Smooth muscle cell (in vitro differentiated cells): ENCODE results near the gene NIBAN1. TPM values are rescaled to one million over a fixed set of nuclear protein-coding genes. Genes with fewer than 3 reads are reported as not detected.

Source experiments
- DNase-seq: peaks from one replicate; lab custom pipeline; 2025; ENCODE audit not compliant: unreplicated experiment; lab: John Stamatoyannopoulos, UW
- H2AFZ ChIP-seq: fragments of 200-600 bp; sonication (generic); 2 replicates; pipeline ENCODE4 v1.6.0; 2016; ENCODE audit warnings: antibody characterized with exemption, low read depth, mild to moderate bottlenecking
- H3F3A ChIP-seq: fragments of 200-600 bp; sonication (generic); 2 replicates; pipeline ENCODE4 v1.6.0; 2017; ENCODE audit warnings: antibody characterized with exemption, low read depth
- H3K27ac ChIP-seq: fragments of 200-600 bp; sonication (generic); 2 replicates; pipeline ENCODE4 v1.5.1; 2016; ENCODE audit warnings: low read depth, mild to moderate bottlenecking
- H3K27me3 ChIP-seq: fragments of 200-600 bp; sonication (generic); 2 replicates; pipeline ENCODE4 v1.6.1; 2016; ENCODE audit warnings: low read depth, mild to moderate bottlenecking
- H3K36me3 ChIP-seq: fragments of 200-600 bp; sonication (generic); 2 replicates; pipeline ENCODE4 v1.5.1; 2016; ENCODE audit warnings: low read depth
- H3K4me1 ChIP-seq: fragments of 200-600 bp; sonication (generic); 2 replicates; pipeline ENCODE4 v1.5.1; 2016; ENCODE audit warnings: low read depth
- H3K4me2 ChIP-seq: fragments of 200-600 bp; sonication (generic); 2 replicates; pipeline ENCODE4 v1.6.0; 2016; ENCODE audit warnings: mild to moderate bottlenecking
- H3K4me3 ChIP-seq: fragments of 200-600 bp; sonication (generic); 2 replicates; pipeline ENCODE4 v1.5.1; 2016; ENCODE audit warnings: mild to moderate bottlenecking
- H3K79me2 ChIP-seq: fragments of 200-600 bp; sonication (generic); 2 replicates; pipeline ENCODE4 v1.6.0; 2016; ENCODE audit warnings: low read depth, mild to moderate bottlenecking
- H3K9ac ChIP-seq: fragments of 200-600 bp; sonication (generic); 2 replicates; pipeline ENCODE4 v1.6.0; 2016; ENCODE audit warnings: low read depth
- H3K9me3 ChIP-seq: fragments of 200-600 bp; sonication (generic); replicated peaks from 2 replicates; pipeline ENCODE4 v1.5.1; 2016; ENCODE audit warnings: low read depth
- H4K20me1 ChIP-seq: fragments of 200-600 bp; sonication (generic); 2 replicates; pipeline ENCODE4 v1.6.0; 2016; ENCODE audit warnings: low read depth
- WGBS: methylation state at CpG from one replicate; pipeline ENCODE4 v1.1.7; 2016; ENCODE audit warnings: low lambda C conversion rate; 5-methylcytosine and 5-hydroxymethylcytosine counted together
- polyA plus RNA-seq: library from polyadenylated mRNA; unstranded; fragments of >200 nt; fragmentation: Nextera tagmentation; extraction: Ambion mirVana; gene quantifications from 2 replicates; pipeline ENCODE4 v1.2.1, GENCODE V29; 2016
- total RNA-seq: library from RNA; depleted of rRNA; stranded (reverse); fragments of >200 nt; gene quantifications from 2 replicates; pipeline ENCODE4 v1.2.3, GENCODE V29; 2014
- TF ChIP-seq, protein P1 (sequence below): fragments of 200-600 bp; sonication (generic); IDR thresholded peaks from 2 replicates; pipeline ENCODE4 v1.5.1; 2017; ENCODE audit warnings: borderline replicate concordance, mild to moderate bottlenecking, antibody characterized with exemption; ENCODE audit not compliant: insufficient read depth, poor library complexity, severe bottlenecking

NIBAN1 gene
- total and polyA plus RNA-seq, 2 experiments from 2014 or later = 7.3 to 10.7 TPM

DNA sequence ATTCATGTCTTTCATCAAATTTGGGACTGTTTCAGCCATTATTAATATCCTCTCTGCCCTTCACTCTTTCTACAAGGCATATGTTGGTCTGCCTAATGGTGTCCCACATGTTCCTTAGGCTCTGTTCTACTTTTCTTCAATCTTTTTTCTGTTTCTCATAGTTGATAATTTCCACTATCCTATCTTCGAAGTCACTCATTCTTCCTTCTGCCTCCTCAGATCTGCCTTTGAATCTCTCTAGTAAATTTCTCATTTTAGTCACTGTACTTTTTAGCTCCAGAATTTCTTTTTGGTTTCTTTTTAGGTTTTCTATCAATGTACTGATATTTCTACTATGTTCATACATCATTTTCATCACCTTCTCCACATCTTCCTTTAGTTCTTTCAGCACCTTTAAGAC, 20.0 kb upstream of the NIBAN1 start:
- DNase-seq = no peak
- 97% methylated on average over 1 of the region's 1 CpG for WGBS
- Histone ChIP-seq H3K9ac (no peak overlapping the region), H3K4me3 (no peak overlapping the region), H3K9me3 (no peaks in the 10 kb centered on the region), H2AFZ (no peak overlapping the region), H3K27me3 (no peaks in the 10 kb centered on the region), H3F3A (no peaks in the 10 kb centered on the region), H3K36me3 (no peaks in the 10 kb centered on the region), H4K20me1 (no peaks in the 10 kb centered on the region), H3K79me2 (no peaks in the 10 kb centered on the region), H3K27ac (no peak overlapping the region), H3K4me1 (no peaks in the 10 kb centered on the region), H3K4me2 (no peak overlapping the region)
- TF ChIP-seq, protein P1, sequence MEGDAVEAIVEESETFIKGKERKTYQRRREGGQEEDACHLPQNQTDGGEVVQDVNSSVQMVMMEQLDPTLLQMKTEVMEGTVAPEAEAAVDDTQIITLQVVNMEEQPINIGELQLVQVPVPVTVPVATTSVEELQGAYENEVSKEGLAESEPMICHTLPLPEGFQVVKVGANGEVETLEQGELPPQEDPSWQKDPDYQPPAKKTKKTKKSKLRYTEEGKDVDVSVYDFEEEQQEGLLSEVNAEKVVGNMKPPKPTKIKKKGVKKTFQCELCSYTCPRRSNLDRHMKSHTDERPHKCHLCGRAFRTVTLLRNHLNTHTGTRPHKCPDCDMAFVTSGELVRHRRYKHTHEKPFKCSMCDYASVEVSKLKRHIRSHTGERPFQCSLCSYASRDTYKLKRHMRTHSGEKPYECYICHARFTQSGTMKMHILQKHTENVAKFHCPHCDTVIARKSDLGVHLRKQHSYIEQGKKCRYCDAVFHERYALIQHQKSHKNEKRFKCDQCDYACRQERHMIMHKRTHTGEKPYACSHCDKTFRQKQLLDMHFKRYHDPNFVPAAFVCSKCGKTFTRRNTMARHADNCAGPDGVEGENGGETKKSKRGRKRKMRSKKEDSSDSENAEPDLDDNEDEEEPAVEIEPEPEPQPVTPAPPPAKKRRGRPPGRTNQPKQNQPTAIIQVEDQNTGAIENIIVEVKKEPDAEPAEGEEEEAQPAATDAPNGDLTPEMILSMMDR = no peak

DNA sequence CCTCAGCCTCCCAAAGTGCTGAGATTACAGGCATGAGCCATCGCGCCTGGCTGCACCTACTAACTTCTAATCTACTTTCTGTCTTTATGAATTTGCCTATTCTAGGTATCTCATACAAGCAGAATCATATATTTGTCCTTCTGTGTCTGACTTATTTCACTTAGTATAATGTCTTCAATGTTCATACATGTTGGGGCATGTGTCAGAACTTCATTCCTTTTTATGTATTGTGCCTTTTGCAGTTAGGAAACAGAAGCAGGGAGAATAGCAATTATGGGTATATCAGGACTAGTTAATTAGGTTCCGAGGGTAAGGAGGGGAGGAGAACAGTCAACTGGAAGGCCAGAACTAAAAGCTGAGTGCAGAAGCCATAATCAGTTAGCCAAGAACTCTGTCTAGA, 18.0 kb upstream of the NIBAN1 start:
- Histone ChIP-seq H3F3A (no peaks in the 10 kb centered on the region), H4K20me1 (no peaks in the 10 kb centered on the region), H3K4me2 (no peak overlapping the region), H3K36me3 (no peaks in the 10 kb centered on the region), H2AFZ (no peak overlapping the region), H3K79me2 (no peaks in the 10 kb centered on the region), H3K27ac (no peak overlapping the region), H3K4me1 (no peaks in the 10 kb centered on the region), H3K27me3 (no peaks in the 10 kb centered on the region), H3K4me3 (no peak overlapping the region), H3K9me3 (no peaks in the 10 kb centered on the region), H3K9ac (no peak overlapping the region)
- WGBS = 84% methylated on average over 3 of the region's 3 CpGs
- DNase-seq = no peak
- TF ChIP-seq, protein P1 = no peak

DNA sequence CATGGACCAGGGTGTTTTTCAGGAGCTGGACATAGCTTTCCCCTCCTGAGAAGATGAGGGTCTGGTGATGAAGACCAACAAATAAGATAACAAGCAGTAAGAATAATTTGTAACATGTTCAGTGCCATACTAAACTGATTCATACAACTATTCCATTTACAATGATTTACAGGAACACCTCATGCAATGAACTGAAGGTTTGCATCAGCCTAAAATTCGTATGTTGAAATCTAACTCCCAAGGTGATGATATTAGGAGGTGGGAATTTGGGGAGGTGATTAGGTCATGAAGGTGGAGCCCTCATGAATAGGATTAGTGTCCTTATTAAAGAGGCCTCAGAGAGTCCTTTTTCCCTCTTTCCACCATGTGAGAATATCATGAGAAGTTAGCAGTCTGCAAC, 15.9 kb upstream of the NIBAN1 start:
- H3K9ac ChIP-seq = no peak overlapping the region
- no peak overlapping the region for H3K27ac ChIP-seq
- WGBS = 67% methylated on average over 1 of the region's 1 CpG
- no peaks in the 10 kb centered on the region for H4K20me1 ChIP-seq
- no peaks in the 10 kb centered on the region for H3K27me3 ChIP-seq
- peak overlapping the region; percentile 15 for H2AFZ ChIP-seq
- no peak overlapping the region for H3K4me3 ChIP-seq
- no peaks in the 10 kb centered on the region for H3K79me2 ChIP-seq
- no peaks in the 10 kb centered on the region for H3K36me3 ChIP-seq
- H3F3A ChIP-seq = no peaks in the 10 kb centered on the region
- no peaks in the 10 kb centered on the region for H3K9me3 ChIP-seq
- no peak for DNase-seq
- H3K4me2 ChIP-seq = no peak overlapping the region
- TF ChIP-seq, protein P1 = no peak
- H3K4me1 ChIP-seq = no peaks in the 10 kb centered on the region

DNA sequence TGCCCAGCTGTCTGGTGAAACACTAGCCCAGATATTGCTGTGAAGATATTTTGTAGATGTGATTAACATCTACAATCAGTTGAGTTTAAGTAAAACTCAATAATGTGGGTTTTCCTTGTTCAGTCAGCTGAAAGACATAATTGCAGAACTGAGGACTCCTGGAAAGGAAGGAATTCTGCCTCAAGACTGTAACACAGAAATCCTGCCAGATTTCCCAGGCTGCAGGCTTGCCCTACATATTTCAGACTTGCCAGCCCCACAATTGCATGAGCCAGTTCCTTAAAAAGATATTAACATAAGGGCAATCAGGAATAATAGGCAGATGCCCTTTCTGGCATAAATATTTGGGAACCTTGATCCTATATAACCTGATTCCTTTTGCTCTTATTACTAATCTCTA, 14.2 kb upstream of the NIBAN1 start:
- no peaks in the 10 kb centered on the region for H4K20me1 ChIP-seq
- no peaks in the 10 kb centered on the region for H3F3A ChIP-seq
- H3K27ac ChIP-seq = no peak overlapping the region
- H3K36me3 ChIP-seq = no peaks in the 10 kb centered on the region
- no peaks in the 10 kb centered on the region for H3K79me2 ChIP-seq
- H3K9ac ChIP-seq = no peak overlapping the region
- TF ChIP-seq, protein P1 = no peak
- no peak overlapping the region for H2AFZ ChIP-seq
- H3K9me3 ChIP-seq = no peaks in the 10 kb centered on the region
- H3K4me2 ChIP-seq = no peak overlapping the region
- no peaks in the 10 kb centered on the region for H3K4me1 ChIP-seq
- no peak for DNase-seq
- no peak overlapping the region for H3K4me3 ChIP-seq
- H3K27me3 ChIP-seq = no peaks in the 10 kb centered on the region
